SK-N-SH (cell line): ENCODE data around the gene SOWAHA. TPM values are rescaled to one million over a fixed set of nuclear protein-coding genes. Genes with fewer than 3 reads are reported as not detected.

Source experiments
- CTCF ChIA-PET: fragments of 300-600, 350-600 bp; formaldehyde crosslinking; extraction: SDS; loops from one replicate; lab custom pipeline; 2021; lab: Yijun Ruan, JAX
- POLR2A ChIA-PET: fragments of 350-600 bp; sonication (Branson Sonifier 250); formaldehyde crosslinking; extraction: SDS; loops from one replicate; lab custom pipeline; 2020; ENCODE audit warnings: antibody characterized with exemption, inconsistent platforms; lab: Yijun Ruan, JAX
- DNase-seq: peaks from one replicate; pipeline ENCODE4 v3.0.0; 2012
- H2AFZ ChIP-seq: fragments of 200-600 bp; sonication (generic); 2 replicates; pipeline ENCODE4 v1.8.1; 2016; ENCODE audit warnings: antibody characterized with exemption, mild to moderate bottlenecking, low read depth
- H3F3A ChIP-seq: fragments of 200-600 bp; sonication (generic); replicated peaks from 2 replicates; pipeline ENCODE3; 2016; ENCODE audit warnings: antibody characterized with exemption, mild to moderate bottlenecking; ENCODE audit not compliant: insufficient read depth
- H3K27ac ChIP-seq, 2 experiments: fragments of 200-500 bp in 1 of 2; fragments of 200-600 bp in 1 of 2; sonication (Bioruptor generic) in 1 of 2; sonication (generic), shearing (Covaris generic) in 1 of 2; 2 replicates each; pipeline versions ENCODE4 v1.5.1 to v1.6.1; 2014 to 2016; ENCODE audit warnings: low read depth in 2 of 2, inconsistent platforms in 1 of 2, low read length in 1 of 2, mild to moderate bottlenecking in 1 of 2, mixed read lengths in 1 of 2
- H3K27me3 ChIP-seq: fragments of 200-600 bp; sonication (generic), shearing (Covaris generic); 2 replicates; pipeline ENCODE4 v1.6.1; 2016; ENCODE audit warnings: mixed run types; ENCODE audit not compliant: insufficient read depth
- H3K36me3 ChIP-seq, 2 experiments: fragments of 200-500 bp in 1 of 2; fragments of 200-600 bp in 1 of 2; sonication (Bioruptor generic) in 1 of 2; sonication (generic) in 1 of 2; replicated peaks in 1 of 2; 2 replicates each; pipeline versions ENCODE3 to v1.5.1; 2014 to 2016; ENCODE audit warnings: low read length in 1 of 2, mild to moderate bottlenecking in 1 of 2; ENCODE audit not compliant: insufficient read depth in 2 of 2, control insufficient read depth in 1 of 2
- H3K4me1 ChIP-seq, 2 experiments: fragments of 200-500 bp in 1 of 2; fragments of 200-600 bp in 1 of 2; sonication (Bioruptor generic) in 1 of 2; sonication (generic), shearing (Covaris generic) in 1 of 2; 2 replicates each; pipeline versions ENCODE4 v1.5.1 to v1.6.1; 2014 to 2016; ENCODE audit warnings: low read depth in 1 of 2, low read length in 1 of 2, mixed run types in 1 of 2; ENCODE audit not compliant: insufficient read depth in 2 of 2, control insufficient read depth in 1 of 2
- H3K4me2 ChIP-seq: fragments of 200-600 bp; sonication (generic), shearing (Covaris generic); 2 replicates; pipeline ENCODE4 v1.6.1; 2017; ENCODE audit warnings: mixed run types
- H3K4me3 ChIP-seq, 2 experiments: fragments of 200-500 bp in 1 of 2; fragments of 200-600 bp in 1 of 2; sonication (Bioruptor generic) in 1 of 2; sonication (generic), shearing (Covaris generic) in 1 of 2; 2 replicates each; pipeline versions ENCODE4 v1.5.1 to v1.8.1; 2014 to 2016; ENCODE audit warnings: low read depth in 2 of 2, inconsistent platforms in 1 of 2, low read length in 1 of 2, mild to moderate bottlenecking in 1 of 2, mixed read lengths in 1 of 2, moderate library complexity in 1 of 2
- H3K79me2 ChIP-seq: fragments of 200-600 bp; sonication (generic); 2 replicates; pipeline ENCODE4 v1.8.1; 2017; ENCODE audit warnings: mild to moderate bottlenecking; ENCODE audit not compliant: insufficient read depth
- H3K9ac ChIP-seq: fragments of 200-600 bp; sonication (generic); 2 replicates; pipeline ENCODE4 v1.6.1; 2017; ENCODE audit warnings: mixed run types
- H3K9me2 ChIP-seq: fragments of 200-600 bp; sonication (generic); 2 replicates; pipeline ENCODE4 v1.6.1; 2017; ENCODE audit warnings: mixed run types
- H3K9me3 ChIP-seq: fragments of 200-600 bp; sonication (generic); 2 replicates; pipeline ENCODE4 v1.6.1; 2017; ENCODE audit warnings: mixed run types, mild to moderate bottlenecking, moderate library complexity
- H4K20me1 ChIP-seq: fragments of 200-600 bp; sonication (generic); 2 replicates; pipeline ENCODE4 v1.6.1; 2017; ENCODE audit warnings: mild to moderate bottlenecking, mixed run types; ENCODE audit not compliant: insufficient read depth
- CTCF ChIP-seq: fragments of 200-600 bp; sonication (generic); IDR thresholded peaks from 2 replicates; pipeline ENCODE4 v1.6.1; 2017; ENCODE audit warnings: antibody characterized with exemption, mild to moderate bottlenecking, moderate library complexity
- ELF1 ChIP-seq: IDR thresholded peaks from 2 replicates; pipeline ENCODE4 v1.4.0; 2012
- EZH2phosphoT487 ChIP-seq: fragments of 200-600 bp; sonication (generic); IDR thresholded peaks from 2 replicates; pipeline ENCODE4 v1.6.1; 2017; ENCODE audit warnings: low read depth, mixed run types, mild to moderate bottlenecking, antibody characterized with exemption, moderate library complexity, borderline replicate concordance
- FOSL2 ChIP-seq: IDR thresholded peaks from 2 replicates; pipeline ENCODE4 v1.4.0; 2012; ENCODE audit warnings: low read depth, mild to moderate bottlenecking, moderate library complexity, borderline replicate concordance
- FOXJ3 ChIP-seq: sonication (generic); formaldehyde crosslinking; IDR thresholded peaks from 2 replicates; pipeline ENCODE4 v1.5.1; 2020; ENCODE audit warnings: mild to moderate bottlenecking, missing genetic modification reagents
- FOXM1 ChIP-seq: IDR thresholded peaks from 2 replicates; pipeline ENCODE4 v1.4.0; 2012; ENCODE audit warnings: low read depth, mild to moderate bottlenecking
- GATA2 ChIP-seq: sonication (generic); formaldehyde crosslinking; IDR thresholded peaks from 2 replicates; pipeline ENCODE4 v1.5.0; 2020; ENCODE audit warnings: mild to moderate bottlenecking, missing genetic modification reagents
- JUND ChIP-seq: IDR thresholded peaks from 2 replicates; pipeline ENCODE4 v1.4.0; 2012
- MAX ChIP-seq: IDR thresholded peaks from 2 replicates; pipeline ENCODE4 v1.4.0; 2012; ENCODE audit warnings: low read depth
- NFIC ChIP-seq: IDR thresholded peaks from 2 replicates; pipeline ENCODE4 v1.4.0; 2012; ENCODE audit warnings: borderline replicate concordance
- POLR2AphosphoS5 ChIP-seq: IDR thresholded peaks from 2 replicates; pipeline ENCODE4 v1.6.1; 2012; ENCODE audit warnings: low read depth, low read length
- REST ChIP-seq: IDR thresholded peaks from 2 replicates; pipeline ENCODE4 v1.6.1; 2012; ENCODE audit warnings: mild to moderate bottlenecking, low read depth, low read length, moderate library complexity
- SMC3 ChIP-seq: IDR thresholded peaks from 2 replicates; pipeline ENCODE4 v1.6.1; 2012; ENCODE audit warnings: low read depth, low read length, improper control_type of control experiment
- TCF12 ChIP-seq: IDR thresholded peaks from 2 replicates; pipeline ENCODE4 v1.4.0; 2012
- USF1 ChIP-seq: IDR thresholded peaks from 2 replicates; pipeline ENCODE4 v1.4.0; 2012; ENCODE audit warnings: low read depth, borderline replicate concordance
- YY1 ChIP-seq: IDR thresholded peaks from 2 replicates; pipeline ENCODE4 v1.4.0; 2012; ENCODE audit warnings: low read depth, mild to moderate bottlenecking
- ZBTB33 ChIP-seq: IDR thresholded peaks from 2 replicates; pipeline ENCODE4 v1.4.0; 2012; ENCODE audit warnings: low read depth, borderline replicate concordance
- WGBS: methylation state at CpG from one replicate; pipeline ENCODE4 v1.1.6; 2017; ENCODE audit warnings: low lambda C conversion rate; 5-methylcytosine and 5-hydroxymethylcytosine counted together
- polyA plus RNA-seq, 3 experiments: library from polyadenylated mRNA; depleted of rRNA; stranded (reverse); fragments of >200 nt; gene quantifications; 2 replicates each; pipeline ENCODE4 v1.2.3, GENCODE V29; 2012
- TF ChIP-seq, protein P1 (sequence below): fragments of 150-350 bp; IDR thresholded peaks from 2 replicates; pipeline ENCODE4 v1.6.1; 2017; ENCODE audit warnings: antibody characterized with exemption, low read length, low read depth, borderline replicate concordance

Gene SOWAHA
- polyA plus RNA-seq, 1 of the 3 experiments (the other 2 are of a cell fraction), result 0.30 TPM

- TF ChIP-seq ELF1 (no peak), SMC3 (no peak), USF1 (no peak), POLR2AphosphoS5 (no peak)
- ChIA-PET POLR2A (no interaction called here), CTCF (interaction anchor here (1.0 to 1.6 kb wide), 4 partner anchors 19 to 252 kb away, joined by 3 to 5 read pairs (median 4); no protein-coding TSS in a partner anchor)
- Histone ChIP-seq H3K9me2 (no peaks in the 10 kb centered on the region), H3K27ac (no peak overlapping the region), H4K20me1 (no peaks in the 10 kb centered on the region), H3K4me1 (peaks cover 28% of the 10 kb centered on the region in 2 experiments; a peak in 2 of 4 replicates), H3K79me2 (peaks cover 29% of the 10 kb centered on the region), H2AFZ (no peak overlapping the region), H3F3A (peaks cover 5% of the 10 kb centered on the region), H3K36me3 (no peaks in the 10 kb centered on the region), H3K27me3 (no peaks in the 10 kb centered on the region), H3K9ac (no peak overlapping the region), H3K4me3 (no peak overlapping the region), H3K4me2 (no peak overlapping the region), H3K9me3 (no peaks in the 10 kb centered on the region)
- 87% methylated on average over 5 of the region's 5 CpGs for WGBS
- no peak for DNase-seq
Observed at GRCh38 chr5:132778856-132779255, 34.2 kb upstream of the SOWAHA start.

DNA sequence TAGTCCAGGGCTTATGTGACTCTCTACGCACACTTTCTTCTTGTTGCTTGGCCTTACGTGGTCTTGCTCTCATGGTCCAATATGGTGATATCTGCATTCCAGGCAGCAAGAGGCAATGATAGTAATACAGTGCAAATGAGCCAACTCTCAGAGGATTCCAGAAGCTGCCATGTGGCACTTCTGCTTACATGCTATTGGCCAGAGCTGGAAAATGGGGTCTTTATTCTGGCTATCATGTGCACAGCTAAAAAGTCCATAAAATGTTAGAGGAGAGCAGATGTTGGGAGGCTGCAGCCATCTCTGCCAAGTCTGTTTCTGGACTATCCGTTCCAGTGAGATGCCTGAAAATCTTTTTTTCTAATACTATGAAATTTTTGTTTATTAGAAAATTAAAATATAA, 33.1 kb upstream of the SOWAHA start:
- peaks cover 5% of the 10 kb centered on the region for H3F3A ChIP-seq
- ChIA-PET POLR2A (no interaction called here), CTCF (no interaction called here)
- no peak for DNase-seq
- H3K36me3 ChIP-seq, result no peaks in the 10 kb centered on the region
- no peak overlapping the region for H3K4me2 ChIP-seq
- H3K9me2 ChIP-seq, result no peaks in the 10 kb centered on the region
- peaks cover 17 to 27% of the 10 kb centered on the region in 2 experiments; a peak in 2 of 4 replicates for H3K4me1 ChIP-seq
- no peak overlapping the region for H3K9ac ChIP-seq
- H3K27me3 ChIP-seq, result no peaks in the 10 kb centered on the region
- 98% methylated on average over 3 of the region's 3 CpGs for WGBS
- no peak overlapping the region for H2AFZ ChIP-seq
- no peaks in the 10 kb centered on the region for H4K20me1 ChIP-seq
- H3K9me3 ChIP-seq, result no peaks in the 10 kb centered on the region
- no peak for TF ChIP-seq YY1
- no peak for TF ChIP-seq EZH2phosphoT487
- TF ChIP-seq ZBTB33, result no peak
- TF ChIP-seq, protein P1, sequence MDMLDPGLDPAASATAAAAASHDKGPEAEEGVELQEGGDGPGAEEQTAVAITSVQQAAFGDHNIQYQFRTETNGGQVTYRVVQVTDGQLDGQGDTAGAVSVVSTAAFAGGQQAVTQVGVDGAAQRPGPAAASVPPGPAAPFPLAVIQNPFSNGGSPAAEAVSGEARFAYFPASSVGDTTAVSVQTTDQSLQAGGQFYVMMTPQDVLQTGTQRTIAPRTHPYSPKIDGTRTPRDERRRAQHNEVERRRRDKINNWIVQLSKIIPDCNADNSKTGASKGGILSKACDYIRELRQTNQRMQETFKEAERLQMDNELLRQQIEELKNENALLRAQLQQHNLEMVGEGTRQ, result no peak
- TF ChIP-seq GATA2 (CRISPR knock-in tag), result no peak
- TF ChIP-seq REST, result no peak
- TF ChIP-seq MAX, result no peak
- TF ChIP-seq JUND, result no peak
- no peak for TF ChIP-seq NFIC
- TF ChIP-seq FOSL2, result no peak
- TF ChIP-seq TCF12, result no peak
- TF ChIP-seq CTCF, result no peak
- no peak for TF ChIP-seq FOXJ3
- no peak for TF ChIP-seq FOXM1
- no peak overlapping the region for H3K4me3 ChIP-seq
- no peak overlapping the region for H3K27ac ChIP-seq
- H3K79me2 ChIP-seq, result peaks cover 19% of the 10 kb centered on the region
